ENCODE measurements around the gene PRTN3. TPM values are rescaled to one million over a fixed set of nuclear protein-coding genes. Genes with fewer than 3 reads are reported as not detected.

PRTN3 gene
- total RNA-seq, 2 experiments from 2014 or later = not detected

GRCh38 chr19:799076-799881 lies 41.5 kb upstream of the PRTN3 start:
- peak; percentile 57 for DNase-seq
- Mint-ChIP-seq H3K27ac (peak overlapping the region; percentile 85), H3K4me1 (peaks cover 42% of the 10 kb centered on the region), H3K36me3 (peaks cover 43% of the 10 kb centered on the region), H3K27me3 (peaks cover 2% of the 10 kb centered on the region), H3K4me3 (peak overlapping the region; percentile 81), H3K9me3 (ENCODE audit: low read depth) (no peaks in the 10 kb centered on the region)
- CTCF ChIA-PET = interaction anchor here (1.4 kb wide), 1 partner anchor 30 kb away, joined by 5 read pairs; no protein-coding TSS in a partner anchor
- ATAC-seq = no peak

GRCh38 chr19:800360-801029 lies 40.3 kb upstream of the PRTN3 start:
- H3K4me1 Mint-ChIP-seq = peaks cover 43% of the 10 kb centered on the region
- peak overlapping the region; percentile 86 for H3K27ac Mint-ChIP-seq
- H3K36me3 Mint-ChIP-seq = peaks cover 47% of the 10 kb centered on the region
- ATAC-seq (no peak), DNase-seq (no peak)
- CTCF ChIA-PET = no interaction called here
- peak overlapping the region; percentile 81 for H3K4me3 Mint-ChIP-seq
- no peaks in the 10 kb centered on the region for H3K9me3 Mint-ChIP-seq (ENCODE audit: low read depth)
- H3K27me3 Mint-ChIP-seq = peaks cover 2% of the 10 kb centered on the region

- H3K4me1 Mint-ChIP-seq = peaks cover 43% of the 10 kb centered on the region
- CTCF ChIA-PET = no interaction called here
- ATAC-seq = no peak
- H3K4me3 Mint-ChIP-seq = peak overlapping the region; percentile 69
- H3K36me3 Mint-ChIP-seq = peaks cover 47% of the 10 kb centered on the region
- H3K9me3 Mint-ChIP-seq (ENCODE audit: low read depth) = no peaks in the 10 kb centered on the region
- DNase-seq = no peak
- H3K27me3 Mint-ChIP-seq = peaks cover 2% of the 10 kb centered on the region
- peak overlapping the region; percentile 72 for H3K27ac Mint-ChIP-seq
Observed at GRCh38 chr19:801030-801860, 39.6 kb upstream of the PRTN3 start.

- peaks cover 51% of the 10 kb centered on the region for H3K36me3 Mint-ChIP-seq
- CTCF ChIA-PET = interaction anchor here (1.1 kb wide), 1 partner anchor 122 kb away, joined by 3 read pairs; no protein-coding TSS in a partner anchor
- peaks cover 43% of the 10 kb centered on the region for H3K4me1 Mint-ChIP-seq
- DNase-seq (no peak), ATAC-seq (no peak)
- peak overlapping the region; percentile 69 for H3K4me3 Mint-ChIP-seq
- H3K9me3 Mint-ChIP-seq (ENCODE audit: low read depth) = no peaks in the 10 kb centered on the region
- peak overlapping the region; percentile 54 for H3K27ac Mint-ChIP-seq
- peaks cover under 1% of the 10 kb centered on the region for H3K27me3 Mint-ChIP-seq
Observed at GRCh38 chr19:801861-802497, 38.8 kb upstream of the PRTN3 start.

- no peak for DNase-seq
- Mint-ChIP-seq H3K9me3 (ENCODE audit: low read depth) (no peaks in the 10 kb centered on the region), H3K4me1 (peaks cover 46% of the 10 kb centered on the region), H3K27ac (no peak overlapping the region), H3K27me3 (no peaks in the 10 kb centered on the region), H3K4me3 (peak overlapping the region; percentile 20), H3K36me3 (peaks cover 57% of the 10 kb centered on the region)
- CTCF ChIA-PET = interaction anchor here (1.1 kb wide), 1 partner anchor 121 kb away, joined by 3 read pairs; no protein-coding TSS in a partner anchor
- ATAC-seq = no peak
Observed at GRCh38 chr19:802498-803098, 38.2 kb upstream of the PRTN3 start.

- H3K4me3 Mint-ChIP-seq = no peak overlapping the region
- DNase-seq = no peak
- no peak for ATAC-seq
- H3K4me1 Mint-ChIP-seq = peaks cover 49% of the 10 kb centered on the region
- no peaks in the 10 kb centered on the region for H3K27me3 Mint-ChIP-seq
- peak overlapping the region; percentile 15 for H3K27ac Mint-ChIP-seq
- H3K36me3 Mint-ChIP-seq = peaks cover 62% of the 10 kb centered on the region
- CTCF ChIA-PET = interaction anchor here (1.1 kb wide), 1 partner anchor 121 kb away, joined by 3 read pairs; no protein-coding TSS in a partner anchor
- H3K9me3 Mint-ChIP-seq (ENCODE audit: low read depth) = no peaks in the 10 kb centered on the region
Observed at GRCh38 chr19:803099-803561, 37.7 kb upstream of the PRTN3 start.

- Mint-ChIP-seq H3K27ac (peak overlapping the region; percentile 15), H3K9me3 (ENCODE audit: low read depth) (no peaks in the 10 kb centered on the region), H3K27me3 (no peaks in the 10 kb centered on the region), H3K36me3 (peaks cover 58% of the 10 kb centered on the region), H3K4me1 (peaks cover 49% of the 10 kb centered on the region), H3K4me3 (no peak overlapping the region)
- CTCF ChIA-PET = no interaction called here
- ATAC-seq (no peak), DNase-seq (no peak)
Observed at GRCh38 chr19:803686-804418, 36.9 kb upstream of the PRTN3 start.

GRCh38 chr19:804419-805165 lies 36.2 kb upstream of the PRTN3 start:
- Mint-ChIP-seq H3K4me1 (peaks cover 48% of the 10 kb centered on the region), H3K27ac (no peak overlapping the region), H3K4me3 (no peak overlapping the region), H3K9me3 (ENCODE audit: low read depth) (no peaks in the 10 kb centered on the region), H3K27me3 (no peaks in the 10 kb centered on the region), H3K36me3 (peaks cover 52% of the 10 kb centered on the region)
- DNase-seq (no peak), ATAC-seq (no peak)
- CTCF ChIA-PET = no interaction called here

- H3K27ac Mint-ChIP-seq = no peak overlapping the region
- H3K9me3 Mint-ChIP-seq (ENCODE audit: low read depth) = no peaks in the 10 kb centered on the region
- H3K4me1 Mint-ChIP-seq = peaks cover 43% of the 10 kb centered on the region
- CTCF ChIA-PET = no interaction called here
- DNase-seq (no peak), ATAC-seq (no peak)
- no peak overlapping the region for H3K4me3 Mint-ChIP-seq
- H3K27me3 Mint-ChIP-seq = no peaks in the 10 kb centered on the region
- H3K36me3 Mint-ChIP-seq = peaks cover 54% of the 10 kb centered on the region
Observed at GRCh38 chr19:805166-805551, 35.6 kb upstream of the PRTN3 start.

- Mint-ChIP-seq H3K36me3 (peaks cover 52% of the 10 kb centered on the region), H3K9me3 (ENCODE audit: low read depth) (no peaks in the 10 kb centered on the region), H3K4me1 (peaks cover 37% of the 10 kb centered on the region), H3K27me3 (no peaks in the 10 kb centered on the region), H3K4me3 (no peak overlapping the region), H3K27ac (no peak overlapping the region)
- DNase-seq = no peak
- CTCF ChIA-PET = no interaction called here
- no peak for ATAC-seq
Observed at GRCh38 chr19:805600-806550, 34.9 kb upstream of the PRTN3 start.
